Urinary bladder (tissue), 2 donors: ENCODE data around the gene GH2. TPM values are rescaled to one million over a fixed set of nuclear protein-coding genes. Genes with fewer than 3 reads are reported as not detected.

Source experiments
- polyA plus RNA-seq: library from polyadenylated mRNA; stranded (reverse); fragments of 200-250 nt; gene quantifications from one replicate; pipeline ENCODE4 v1.2.3, GENCODE V29; 2013
- small RNA-seq: library from RNA; depleted of rRNA; stranded (forward); fragments of <200 nt; gene quantifications from one replicate; pipeline ENCODE3, GENCODE V24; 2014
- total RNA-seq: library from RNA; depleted of rRNA; stranded (reverse); fragments of >200 nt; gene quantifications from one replicate; pipeline ENCODE4 v1.2.3, GENCODE V29; 2014
- donor health status: healthy.

GH2 gene
- total and polyA plus RNA-seq, 2 donors: not detected

Small RNAs within 50 kb of the gene (small RNA-seq; reads per million reads assigned to genes)
- gene AC040958.1 (not detected), gene AC127029.1 (not detected), gene GH1 (not detected)

Other genes starting within 250 kb of the GH2 start
- gene LIMD2, start 181.8 kb downstream of the GH2 start, total RNA-seq: 9.4 TPM
- 12.0 TPM for gene LIMD2, start 181.8 kb downstream of the GH2 start, polyA plus RNA-seq
- 41.7 TPM for gene STRADA, start 140.1 kb downstream of the GH2 start, total RNA-seq
- 24.9 TPM for gene STRADA, start 140.1 kb downstream of the GH2 start, polyA plus RNA-seq
- 63.6 TPM for gene CCDC47, start 108.3 kb downstream of the GH2 start, total RNA-seq
- gene CCDC47, start 108.3 kb downstream of the GH2 start, polyA plus RNA-seq: 53.8 TPM
- 138 TPM for gene DDX42, start 107.8 kb downstream of the GH2 start, total RNA-seq
- 67.3 TPM for gene DDX42, start 107.8 kb downstream of the GH2 start, polyA plus RNA-seq
- gene PSMC5, start 54.5 kb downstream of the GH2 start, total RNA-seq: 25.2 TPM
- gene PSMC5, start 54.5 kb downstream of the GH2 start, polyA plus RNA-seq: 183 TPM
- gene FTSJ3, start 54.3 kb downstream of the GH2 start, total RNA-seq: 27.1 TPM
- 38.0 TPM for gene FTSJ3, start 54.3 kb downstream of the GH2 start, polyA plus RNA-seq
- 58.1 TPM for gene SMARCD2, start 39.3 kb downstream of the GH2 start, total RNA-seq
- gene SMARCD2, start 39.3 kb downstream of the GH2 start, polyA plus RNA-seq: 95.0 TPM
- not detected for gene CSH2, start 8.3 kb downstream of the GH2 start, total RNA-seq
- gene CSH2, start 8.3 kb downstream of the GH2 start, polyA plus RNA-seq: not detected
- 0.42 TPM for gene CSH1, start 14.6 kb upstream of the GH2 start, total RNA-seq
- gene CSH1, start 14.6 kb upstream of the GH2 start, polyA plus RNA-seq: not detected
- not detected for gene CSHL1, start 29.3 kb upstream of the GH2 start, total RNA-seq
- gene CSHL1, start 29.3 kb upstream of the GH2 start, polyA plus RNA-seq: not detected
- not detected for gene GH1, start 36.9 kb upstream of the GH2 start, total RNA-seq
- gene GH1, start 36.9 kb upstream of the GH2 start, polyA plus RNA-seq: 0.11 TPM
- gene CD79B, start 50.4 kb upstream of the GH2 start, total RNA-seq: 1.3 TPM
- 7.2 TPM for gene CD79B, start 50.4 kb upstream of the GH2 start, polyA plus RNA-seq
- 1.6 TPM for gene SCN4A, start 91.0 kb upstream of the GH2 start, total RNA-seq
- gene SCN4A, start 91.0 kb upstream of the GH2 start, polyA plus RNA-seq: 0.65 TPM
- 0.42 TPM for gene PRR29, start 116.4 kb upstream of the GH2 start, total RNA-seq
- gene PRR29, start 116.4 kb upstream of the GH2 start, polyA plus RNA-seq: 0.34 TPM
- 29.0 TPM for gene ICAM2, start 138.7 kb upstream of the GH2 start, total RNA-seq
- 38.3 TPM for gene ICAM2, start 138.7 kb upstream of the GH2 start, polyA plus RNA-seq
- gene ERN1, start 248.2 kb upstream of the GH2 start, total RNA-seq: 10.0 TPM
- 9.1 TPM for gene ERN1, start 248.2 kb upstream of the GH2 start, polyA plus RNA-seq